CD14-positive monocyte (primary cell): ENCODE measurements around the gene OSBPL1A. TPM values are rescaled to one million over a fixed set of nuclear protein-coding genes. Genes with fewer than 3 reads are reported as not detected.
A peak's percentile ranks its signal among the peaks of the same experiment; 100 is the strongest.

ENCODE experiments used
- DNase-seq, 3 donors: peaks; one replicate each; pipeline ENCODE4 v3.0.0-alpha.2; 2011 to 2022
- H2AFZ ChIP-seq: 2 replicates; pipeline ENCODE4 v1.6.0; 2012; ENCODE audit warnings: mild to moderate bottlenecking, low read depth, low read length, inconsistent platforms; ENCODE audit not compliant: insufficient read depth, poor library complexity, severe bottlenecking
- H3K27ac ChIP-seq, 2 donors: 1 replicate in 1 of 2; 2 replicates in 1 of 2; pipeline ENCODE4 v1.5.1; 2012 to 2013; ENCODE audit warnings: low read length in 2 of 2, control low read depth in 1 of 2, inconsistent platforms in 1 of 2, low read depth in 1 of 2, mild to moderate bottlenecking in 1 of 2
- H3K27me3 ChIP-seq, 2 donors: one replicate each; pipeline versions ENCODE4 v1.6.0 to v1.6.1; 2011 to 2013; ENCODE audit warnings: low read length in 2 of 2; ENCODE audit not compliant: control insufficient read depth in 2 of 2, insufficient read depth in 2 of 2
- H3K36me3 ChIP-seq, 2 donors: replicated peaks in 1 of 2; 1 replicate in 1 of 2; 2 replicates in 1 of 2; pipeline versions ENCODE4 v1.5.1 to v1.6.1; 2012 to 2013; ENCODE audit warnings: low read length in 2 of 2, control low read depth in 1 of 2, inconsistent platforms in 1 of 2, mild to moderate bottlenecking in 1 of 2; ENCODE audit not compliant: insufficient read depth in 2 of 2, control insufficient read depth in 1 of 2
- H3K4me1 ChIP-seq, 2 donors: 1 replicate in 1 of 2; 2 replicates in 1 of 2; pipeline versions ENCODE4 v1.5.1 to v1.6.1; 2012 to 2013; ENCODE audit warnings: low read length in 2 of 2, control low read depth in 1 of 2, inconsistent platforms in 1 of 2, mild to moderate bottlenecking in 1 of 2, moderate library complexity in 1 of 2; ENCODE audit not compliant: insufficient read depth in 2 of 2, control insufficient read depth in 1 of 2
- H3K4me2 ChIP-seq: replicated peaks from 2 replicates; pipeline ENCODE3; 2012; ENCODE audit warnings: low read length, moderate library complexity, mild to moderate bottlenecking; ENCODE audit not compliant: poor library complexity, severe bottlenecking; ENCODE audit errors: extremely low read depth
- H3K4me3 ChIP-seq, 3 experiments: fragments of 200-600 bp in 1 of 3; sonication (generic) in 1 of 3; replicated peaks in 1 of 3; 1 replicate in 2 of 3; 2 replicates in 1 of 3; pipeline ENCODE4 v1.5.1; 2011 to 2013; ENCODE audit warnings: low read length in 3 of 3, mild to moderate bottlenecking in 3 of 3, control low read depth in 2 of 3, low read depth in 2 of 3, inconsistent platforms in 1 of 3, moderate library complexity in 1 of 3
- H3K79me2 ChIP-seq: 2 replicates; pipeline ENCODE4 v1.6.0; 2012; ENCODE audit warnings: mild to moderate bottlenecking, control low read depth, inconsistent platforms, low read length, moderate library complexity; ENCODE audit not compliant: insufficient read depth
- H3K9ac ChIP-seq: 2 replicates; pipeline ENCODE4 v1.6.0; 2017; ENCODE audit warnings: low read length, mild to moderate bottlenecking; ENCODE audit not compliant: insufficient read depth, poor library complexity, severe bottlenecking
- H3K9me3 ChIP-seq, 2 donors: replicated peaks in 1 of 2; 1 replicate in 1 of 2; 2 replicates in 1 of 2; pipeline versions ENCODE4 v1.5.1 to v1.6.1; 2012 to 2013; ENCODE audit warnings: low read length in 2 of 2, control low read depth in 1 of 2; ENCODE audit not compliant: control insufficient read depth in 1 of 2, insufficient read depth in 1 of 2
- H4K20me1 ChIP-seq: 2 replicates; pipeline ENCODE4 v1.6.0; 2012; ENCODE audit warnings: mild to moderate bottlenecking, low read length, control low read depth, moderate library complexity; ENCODE audit not compliant: insufficient read depth
- H3K27ac Mint-ChIP-seq, 7 donors: one replicate each; pipeline ENCODE4 v1.8.0; 2020; ENCODE audit warnings: mild to moderate bottlenecking in 7 of 7, mixed read lengths in 7 of 7, moderate library complexity in 6 of 7, inconsistent platforms in 2 of 7
- H3K27me3 Mint-ChIP-seq, 3 donors: one replicate each; pipeline ENCODE4 v1.8.0; 2021 to 2022; ENCODE audit warnings: low read depth in 3 of 3, mild to moderate bottlenecking in 3 of 3, mixed read lengths in 3 of 3, moderate library complexity in 3 of 3, inconsistent platforms in 1 of 3
- H3K36me3 Mint-ChIP-seq, 2 donors: one replicate each; pipeline ENCODE4 v1.8.0; 2020; ENCODE audit warnings: mixed read lengths in 2 of 2, inconsistent platforms in 1 of 2, mild to moderate bottlenecking in 1 of 2
- H3K4me1 Mint-ChIP-seq: one replicate; pipeline ENCODE4 v1.8.0; 2020; ENCODE audit warnings: mild to moderate bottlenecking, mixed read lengths
- H3K4me3 Mint-ChIP-seq, 2 donors: one replicate each; pipeline ENCODE4 v1.8.0; 2020; ENCODE audit warnings: mild to moderate bottlenecking in 2 of 2, mixed read lengths in 2 of 2, moderate library complexity in 1 of 2
- H3K9me3 Mint-ChIP-seq, 7 donors: one replicate each; pipeline ENCODE4 v1.8.0; 2020 to 2022; ENCODE audit warnings: mixed read lengths in 7 of 7, mild to moderate bottlenecking in 6 of 7, moderate library complexity in 6 of 7, inconsistent platforms in 2 of 7
- WGBS: methylation state at CpG from one replicate; pipeline ENCODE4 v1.1.5; 2013; ENCODE audit warnings: missing lambda C conversion rate; ENCODE audit not compliant: insufficient coverage; 5-methylcytosine and 5-hydroxymethylcytosine counted together
- intact Hi-C, 2 donors: fragments of 100-400 bp; cut with micrococcal nuclease; formaldehyde crosslinking; loops; one replicate each; pipeline versions ENCODE4 v1.15.0 to v1.15.1; 2023
- polyA plus RNA-seq, 3 donors: library from polyadenylated mRNA; depleted of rRNA in 1 of 3; unstranded in 2 of 3; stranded (reverse) in 1 of 3; fragments of 300-500 nt in 2 of 3; fragments of >200 nt in 1 of 3; fragmentation: Illumina TruSeq in 2 of 3; gene quantifications; 1 replicate in 2 of 3; 2 replicates in 1 of 3; pipeline ENCODE4 v1.2.3, GENCODE V29; 2012 to 2021
- TF ChIP-seq, protein P1 (sequence below): fragments of 200-600 bp; IDR thresholded peaks from one replicate; pipeline ENCODE4 v1.8.0; 2022; ENCODE audit warnings: antibody characterized with exemption, mild to moderate bottlenecking

The OSBPL1A gene
- polyA plus RNA-seq, 3 donors, result 6.3 to 9.1 (median 7.1) TPM

DNA sequence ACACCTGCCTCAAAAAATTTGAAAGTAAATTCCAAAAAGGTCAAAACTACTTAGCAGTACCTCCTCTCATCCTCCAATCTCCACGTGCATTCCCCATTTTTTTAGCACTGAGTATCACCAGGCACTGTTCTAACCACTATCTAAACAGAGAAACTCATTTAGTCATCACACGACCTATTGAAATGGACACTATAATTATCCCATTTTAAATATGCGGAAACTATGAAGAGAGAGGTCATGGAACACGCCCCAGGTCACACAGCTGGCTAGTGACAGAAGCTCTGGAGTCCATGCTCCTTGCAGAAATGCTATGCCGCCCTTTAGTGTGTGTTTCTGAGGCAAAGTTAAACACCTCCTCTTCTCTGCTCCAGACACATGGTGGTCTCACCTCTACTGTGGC, 159.2 kb downstream of the OSBPL1A start:
- no peaks in the 10 kb centered on the region for H3K4me1 ChIP-seq
- peaks cover 20 to 46% of the 10 kb centered on the region in 2 donors for H3K36me3 ChIP-seq
- peaks cover 9% of the 10 kb centered on the region for H3K4me1 Mint-ChIP-seq
- H2AFZ ChIP-seq, result no peak overlapping the region
- no peaks in the 10 kb centered on the region for H3K9me3 ChIP-seq
- TF ChIP-seq, protein P1, sequence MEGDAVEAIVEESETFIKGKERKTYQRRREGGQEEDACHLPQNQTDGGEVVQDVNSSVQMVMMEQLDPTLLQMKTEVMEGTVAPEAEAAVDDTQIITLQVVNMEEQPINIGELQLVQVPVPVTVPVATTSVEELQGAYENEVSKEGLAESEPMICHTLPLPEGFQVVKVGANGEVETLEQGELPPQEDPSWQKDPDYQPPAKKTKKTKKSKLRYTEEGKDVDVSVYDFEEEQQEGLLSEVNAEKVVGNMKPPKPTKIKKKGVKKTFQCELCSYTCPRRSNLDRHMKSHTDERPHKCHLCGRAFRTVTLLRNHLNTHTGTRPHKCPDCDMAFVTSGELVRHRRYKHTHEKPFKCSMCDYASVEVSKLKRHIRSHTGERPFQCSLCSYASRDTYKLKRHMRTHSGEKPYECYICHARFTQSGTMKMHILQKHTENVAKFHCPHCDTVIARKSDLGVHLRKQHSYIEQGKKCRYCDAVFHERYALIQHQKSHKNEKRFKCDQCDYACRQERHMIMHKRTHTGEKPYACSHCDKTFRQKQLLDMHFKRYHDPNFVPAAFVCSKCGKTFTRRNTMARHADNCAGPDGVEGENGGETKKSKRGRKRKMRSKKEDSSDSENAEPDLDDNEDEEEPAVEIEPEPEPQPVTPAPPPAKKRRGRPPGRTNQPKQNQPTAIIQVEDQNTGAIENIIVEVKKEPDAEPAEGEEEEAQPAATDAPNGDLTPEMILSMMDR, result no peak
- peaks cover 0 to 1% (median 0%) of the 10 kb centered on the region in 7 donors for H3K9me3 Mint-ChIP-seq
- peaks cover 49 to 50% of the 10 kb centered on the region in 2 donors for H3K36me3 Mint-ChIP-seq
- H3K27ac Mint-ChIP-seq, result no peak overlapping the region
- peaks cover 0 to 2% (median 0%) of the 10 kb centered on the region in 3 donors for H3K27me3 Mint-ChIP-seq
- 73% methylated on average over 1 of the region's 5 CpGs for whole genome bisulfite sequencing
- no peak overlapping the region for H3K27ac ChIP-seq
- no peaks in the 10 kb centered on the region for H3K79me2 ChIP-seq
- H4K20me1 ChIP-seq, result no peaks in the 10 kb centered on the region
- no peak overlapping the region for H3K4me2 ChIP-seq
- no peak overlapping the region for H3K4me3 ChIP-seq
- intact Hi-C loops, result no loop called here
- no peak overlapping the region for H3K9ac ChIP-seq
- no peak for DNase-seq
- no peak overlapping the region for H3K4me3 Mint-ChIP-seq
- no peaks in the 10 kb centered on the region for H3K27me3 ChIP-seq

DNA sequence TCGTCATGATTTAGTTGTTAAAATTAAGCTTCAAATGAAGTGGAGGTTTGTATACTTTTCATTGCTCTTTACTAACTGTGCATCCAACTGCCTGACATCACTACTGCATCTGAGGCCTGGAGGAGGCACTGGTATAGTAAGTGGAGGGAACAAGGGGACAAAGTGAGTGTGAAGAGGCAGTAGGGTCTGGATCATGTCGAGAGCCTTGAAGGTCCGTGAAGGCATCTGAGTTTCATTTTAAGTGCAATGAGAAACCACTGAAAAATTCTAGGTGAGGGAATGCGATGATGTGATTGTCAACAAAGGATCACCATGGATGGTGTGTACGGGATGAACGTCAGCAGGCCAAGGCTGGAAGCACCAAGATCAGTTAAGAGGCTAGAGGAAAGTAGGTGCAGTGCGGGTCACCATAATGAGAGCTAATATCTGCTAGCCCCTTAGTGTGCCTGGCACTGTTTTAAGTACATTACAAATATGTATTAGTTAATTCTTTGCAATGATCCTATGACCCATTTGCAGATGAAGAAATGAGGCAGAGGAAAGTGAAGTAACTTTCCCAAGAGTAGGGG, 162.7 kb downstream of the OSBPL1A start:
- Histone ChIP-seq H3K79me2 (no peaks in the 10 kb centered on the region), H3K9ac (no peak overlapping the region), H3K27me3 (no peaks in the 10 kb centered on the region), H2AFZ (no peak overlapping the region), H3K4me3 (no peak overlapping the region), H3K36me3 (peaks cover 23 to 53% of the 10 kb centered on the region in 2 donors), H3K9me3 (no peaks in the 10 kb centered on the region), H3K4me1 (no peaks in the 10 kb centered on the region), H3K27ac (no peak overlapping the region), H4K20me1 (no peaks in the 10 kb centered on the region), H3K4me2 (no peak overlapping the region)
- Mint-ChIP-seq H3K27me3 (peaks cover 0 to 2% (median 0%) of the 10 kb centered on the region in 3 donors), H3K9me3 (peaks cover 0 to 1% (median 0%) of the 10 kb centered on the region in 7 donors), H3K27ac (peak overlapping the region in 1 of 7 donors; percentile 39), H3K4me1 (no peaks in the 10 kb centered on the region), H3K4me3 (no peak overlapping the region), H3K36me3 (peaks cover 46 to 57% of the 10 kb centered on the region in 2 donors)
- intact Hi-C loops, result no loop called here
- TF ChIP-seq, protein P1, result no peak
- no peak for DNase-seq
- 100% methylated on average over 3 of the region's 7 CpGs for WGBS
